GM08714 (cell line): ENCODE data around the gene C11orf52.
"Not testable (repeated sequence)": the region's sequence is repeated elsewhere in the genome, so short reads cannot be mapped to it uniquely, and the experiment has no call there.

ENCODE experiments used
- H3K4me3 ChIP-seq: fragments of 200-500 bp; sonication (Bioruptor generic); 2 replicates; pipeline ENCODE4 v1.5.1; 2014; ENCODE audit warnings: mild to moderate bottlenecking, low read length, inconsistent platforms
- ZNF274 ChIP-seq: IDR thresholded peaks from 2 replicates; pipeline ENCODE4 v1.6.1; 2012; ENCODE audit warnings: mild to moderate bottlenecking, low read depth, low read length

C11orf52 gene

GRCh38 chr11:111918390-111919256, at the start of gene C11orf52:
Gene C11orf52 (plus strand): TSS chr11:111918913. CDS start chr11:111918973, 60 bp downstream.
- no peak for TF ChIP-seq ZNF274
- H3K4me3 ChIP-seq, result no peak within 1 kb of the TSS

DNA sequence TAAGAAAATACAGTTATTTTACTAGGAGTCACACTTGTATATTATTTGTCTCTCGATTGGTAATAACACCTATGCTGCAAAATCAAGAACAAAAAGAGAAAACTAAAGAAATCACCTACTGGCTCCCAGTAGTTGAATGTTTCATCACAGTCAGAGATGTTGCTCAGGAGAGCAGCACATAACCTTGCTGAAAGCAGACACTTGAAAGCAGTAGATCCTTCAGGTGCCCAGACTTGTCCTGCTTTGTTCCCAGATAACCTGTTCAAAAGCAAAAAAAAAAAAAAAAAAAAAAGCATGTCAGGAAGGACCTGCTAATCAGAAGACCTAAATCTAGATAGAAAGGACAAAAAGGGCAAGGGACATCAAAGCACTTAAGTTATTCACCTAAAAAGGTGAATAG, 48.6 kb upstream of the C11orf52 start:
- TF ChIP-seq ZNF274, result no peak
- peak overlapping the region; percentile 15; the same call in 1 of the 2 replicates for H3K4me3 ChIP-seq

GRCh38 chr11:111870522-111870885, 48.2 kb upstream of the C11orf52 start:
- H3K4me3 ChIP-seq, result peak overlapping the region; percentile 93
- TF ChIP-seq ZNF274, result no peak

- no peak for TF ChIP-seq ZNF274
- H3K4me3 ChIP-seq, result peak within 1 kb of the TSS; percentile 93
Observed at GRCh38 chr11:111870886-111871692, 47.6 kb upstream of the C11orf52 start, which contains the start of gene ALG9. Gene ALG9 (minus strand): TSS chr11:111871581. CDS start chr11:111871482, 99 bp downstream.

DNA sequence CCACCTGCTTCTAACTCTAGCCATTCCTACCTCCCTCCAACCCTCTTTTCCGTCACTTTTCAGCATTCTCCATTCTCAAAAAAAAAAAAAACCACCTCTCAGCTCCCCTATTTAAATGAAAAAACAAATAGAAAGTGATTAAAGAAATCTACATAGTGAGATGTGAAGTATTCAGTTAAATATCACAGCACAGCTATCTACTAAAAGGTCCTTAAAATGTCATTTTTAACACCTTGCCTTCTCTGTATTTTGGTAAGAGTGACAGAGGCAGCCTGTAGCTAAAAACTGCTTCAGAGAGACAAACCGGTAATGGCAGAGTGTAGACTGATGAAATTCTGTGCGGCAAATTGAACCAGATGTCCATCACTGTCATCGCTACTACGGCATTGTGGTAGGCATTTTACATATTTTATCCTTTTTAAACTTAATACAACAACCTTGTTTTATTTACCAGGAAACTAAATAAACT, 47.0 kb upstream of the C11orf52 start:
- H3K4me3 ChIP-seq, result peak overlapping the region; percentile 93
- no peak for TF ChIP-seq ZNF274

GRCh38 chr11:111878385-111878848, 40.3 kb upstream of the C11orf52 start:
- no peak for TF ChIP-seq ZNF274
- H3K4me3 ChIP-seq, result peak overlapping the region; percentile 66

DNA sequence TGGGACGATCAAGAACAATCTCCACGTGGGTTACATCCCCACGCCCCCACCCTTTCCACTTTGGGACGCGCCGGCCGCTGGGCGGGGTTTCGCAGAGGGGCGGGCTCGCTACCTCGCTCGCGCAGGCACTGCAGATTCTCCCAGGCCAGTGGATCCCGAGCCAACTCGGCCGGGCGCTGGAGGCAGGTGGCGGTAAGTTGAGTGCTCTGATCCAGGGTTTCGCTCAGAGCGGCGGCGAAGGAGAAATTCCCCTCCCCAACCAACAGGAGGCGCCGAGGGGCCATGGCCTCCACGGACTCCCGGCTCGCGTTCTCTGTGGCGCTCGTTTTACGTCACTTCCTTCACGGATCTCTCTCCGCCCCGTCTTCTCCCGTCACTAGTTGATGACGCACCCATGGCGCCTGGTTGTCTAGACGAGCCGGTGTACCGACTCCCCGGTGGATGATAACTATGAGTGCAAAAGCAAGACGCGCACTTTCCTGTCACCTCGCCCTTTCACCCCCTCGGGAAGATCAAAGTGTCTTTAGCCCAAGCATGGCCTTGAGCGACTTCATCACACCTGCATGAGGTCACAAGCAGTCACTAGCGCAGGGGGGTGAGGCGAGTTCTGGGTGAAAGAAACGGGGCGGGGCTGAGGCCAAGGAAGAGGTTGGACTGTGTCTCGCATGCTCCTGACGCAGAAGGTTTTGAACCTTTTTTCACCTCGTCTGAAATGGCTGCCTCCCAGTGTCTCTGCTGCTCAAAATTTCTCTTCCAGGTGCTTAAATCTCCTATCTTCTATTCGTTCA, 39.7 kb upstream of the C11orf52 start, which contains the start of the genes CFAP68 and FDXACB1:
Gene CFAP68 (plus strand): TSS at position 693 of the 788 bp plus-strand sequence. CDS start 20 bp downstream, at position 713.
Gene FDXACB1 (minus strand): TSS at position 317 of the 788 bp plus-strand sequence. CDS start 33 bp downstream, at position 284.
- no peak for TF ChIP-seq ZNF274
- H3K4me3 ChIP-seq, result peak within 1 kb of the TSS; percentile 66

DNA sequence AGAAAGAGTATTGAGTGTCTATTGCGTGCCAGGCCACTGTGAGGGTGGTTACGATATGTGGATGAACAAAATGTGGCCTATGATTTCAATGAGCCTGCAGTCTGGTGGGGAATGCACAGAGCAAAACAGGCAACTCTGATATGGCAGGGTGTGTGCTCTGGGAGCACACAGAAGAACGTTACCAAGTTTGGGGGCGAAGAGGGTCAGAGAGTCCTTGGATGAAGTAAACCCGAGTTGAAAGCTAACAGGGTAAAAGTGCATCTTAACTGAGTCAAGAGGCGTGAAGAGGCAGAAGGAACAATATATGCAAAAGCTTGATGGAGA, 39.1 kb upstream of the C11orf52 start:
- peak overlapping the region; percentile 66 for H3K4me3 ChIP-seq
- no peak for TF ChIP-seq ZNF274

DNA sequence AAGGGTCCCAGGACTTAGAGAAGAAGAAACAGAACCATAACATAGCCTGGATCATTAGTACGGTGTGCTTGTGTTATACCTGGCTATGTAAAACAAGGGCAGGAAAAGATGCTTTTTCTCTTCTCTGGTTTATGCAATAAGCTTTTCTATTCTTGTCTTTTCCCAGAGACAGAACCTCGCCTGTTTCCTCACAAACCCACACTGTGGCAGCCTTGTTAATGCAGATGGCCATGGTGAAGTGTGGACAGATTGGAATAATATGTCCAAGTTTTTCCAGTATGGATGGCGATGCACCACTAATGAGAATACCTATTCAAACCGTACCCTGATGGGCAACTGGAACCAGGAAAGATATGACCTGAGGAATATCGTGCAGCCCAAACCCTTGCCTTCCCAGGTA, 36.5 kb upstream of the C11orf52 start:
- TF ChIP-seq ZNF274, result no peak
- H3K4me3 ChIP-seq, result no peak overlapping the region

DNA sequence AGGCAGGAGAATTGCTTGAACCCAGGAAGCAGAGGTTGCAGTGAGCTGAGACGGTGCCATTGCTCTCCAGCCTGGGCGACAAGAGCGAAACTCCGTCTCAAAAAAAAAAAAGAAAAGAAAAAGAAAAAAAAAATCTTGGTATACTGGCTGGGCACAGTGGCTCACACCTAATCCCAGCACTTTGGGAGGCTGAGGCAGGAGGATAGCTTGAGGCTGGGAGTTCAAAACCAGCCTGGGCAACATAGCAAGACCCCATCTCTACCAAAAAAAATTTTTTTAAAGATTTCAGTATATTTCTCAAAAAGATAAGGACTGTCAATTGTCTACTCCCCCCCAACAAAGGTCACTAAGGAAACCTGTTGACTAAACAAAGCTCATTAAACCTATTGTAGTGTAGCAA, 33.7 kb upstream of the C11orf52 start:
- H3K4me3 ChIP-seq, result not testable (repeated sequence)

DNA sequence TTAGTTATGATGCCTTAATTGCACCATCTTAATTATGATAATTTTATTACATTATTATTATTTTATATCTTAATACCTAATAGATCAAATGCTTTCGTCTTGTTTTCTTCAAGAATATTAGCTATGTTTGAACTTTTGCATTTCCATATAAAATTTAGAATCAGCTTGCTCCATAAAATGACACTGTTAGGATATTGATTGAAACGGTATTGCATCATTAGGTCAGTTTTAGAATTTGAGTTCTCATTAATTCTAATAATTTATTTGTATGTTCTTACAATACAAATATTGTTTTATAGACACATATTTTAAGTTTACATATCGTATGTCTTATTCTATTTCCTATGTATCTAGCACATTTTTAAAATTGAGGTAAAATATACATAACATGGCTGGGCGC, 32.7 kb upstream of the C11orf52 start:
- TF ChIP-seq ZNF274, result no peak
- H3K4me3 ChIP-seq, result no peak overlapping the region

- no peak overlapping the region for H3K4me3 ChIP-seq
- no peak for TF ChIP-seq ZNF274
Observed at GRCh38 chr11:111886844-111887243, 31.9 kb upstream of the C11orf52 start.

- TF ChIP-seq ZNF274, result no peak
- H3K4me3 ChIP-seq, result no peak overlapping the region
Observed at GRCh38 chr11:111905411-111905810, 13.3 kb upstream of the C11orf52 start.

- no peak for TF ChIP-seq ZNF274
- H3K4me3 ChIP-seq, result no peak overlapping the region
Observed at GRCh38 chr11:111906680-111907079, 12.0 kb upstream of the C11orf52 start.
